ENCODE data around the gene DENND5B. TPM values are rescaled to one million over a fixed set of nuclear protein-coding genes. Genes with fewer than 3 reads are reported as not detected.
"Not testable (repeated sequence)": the region's sequence is repeated elsewhere in the genome, so short reads cannot be mapped to it uniquely, and the experiment has no call there.

The DENND5B gene
- total and polyA plus RNA-seq, 4 donors, result 3.1 to 22.5 (median 12.7) TPM

DNA sequence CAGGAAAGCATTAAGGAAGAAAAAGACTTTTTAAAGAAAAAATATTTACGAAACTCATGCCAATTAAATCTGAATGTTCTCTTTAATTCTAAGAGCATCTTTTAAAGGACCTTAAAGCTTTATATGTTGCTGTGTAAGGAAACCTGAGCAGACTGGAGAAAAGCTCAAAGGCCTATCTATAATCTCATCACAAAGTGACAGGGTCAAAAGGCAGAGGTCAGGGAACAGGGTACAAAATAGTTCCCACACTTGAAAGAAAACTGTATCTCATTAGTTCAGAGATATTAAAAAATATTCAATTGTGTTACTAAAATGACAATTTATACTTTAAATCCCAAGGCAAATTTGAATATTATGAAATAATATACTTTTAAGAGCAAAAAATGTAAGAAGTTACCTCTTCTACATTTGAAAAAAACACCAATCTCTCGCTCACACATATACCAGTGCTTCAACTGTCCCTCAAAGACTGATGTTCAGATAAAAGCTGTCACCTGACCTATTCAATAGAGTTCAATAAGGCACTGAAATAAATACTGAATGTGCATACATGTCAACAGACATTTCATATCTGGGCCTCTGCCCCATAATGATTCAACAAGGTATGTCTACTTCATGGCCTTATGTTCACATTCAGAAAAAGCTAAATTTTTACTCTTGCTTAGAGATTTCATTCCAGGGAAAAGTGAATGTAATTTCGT lies 17.9 kb downstream of the DENND5B start:
- ATAC-seq (ENCODE audit: low FRiP score), result no peak
- Histone ChIP-seq H3K4me3 (ENCODE audit: low read length in 2 of 2) (no peak overlapping the region), H3K4me1 (ENCODE audit: control insufficient read depth in 1 of 2, insufficient read depth in 2 of 2, low read length in 2 of 2) (peaks cover 0 to 6% of the 10 kb centered on the region in 2 donors), H3K36me3 (ENCODE audit: control insufficient read depth in 1 of 2, insufficient read depth in 2 of 2, low read length in 1 of 2) (no peaks in the 10 kb centered on the region), H3K27me3 (ENCODE audit: control insufficient read depth in 1 of 2, insufficient read depth in 2 of 2, low read length in 1 of 2) (no peaks in the 10 kb centered on the region), H3K27ac (ENCODE audit: low read depth in 1 of 2, low read length in 2 of 2) (no peak overlapping the region), H3K9me3 (ENCODE audit: control insufficient read depth, low read length) (no peaks in the 10 kb centered on the region)
- intact Hi-C loops (cut with DNase I), result no loop called here
- 95% methylated on average over 3 of the region's 3 CpGs for WGBS, 2 donors
- DNase-seq, result no peak

DNA sequence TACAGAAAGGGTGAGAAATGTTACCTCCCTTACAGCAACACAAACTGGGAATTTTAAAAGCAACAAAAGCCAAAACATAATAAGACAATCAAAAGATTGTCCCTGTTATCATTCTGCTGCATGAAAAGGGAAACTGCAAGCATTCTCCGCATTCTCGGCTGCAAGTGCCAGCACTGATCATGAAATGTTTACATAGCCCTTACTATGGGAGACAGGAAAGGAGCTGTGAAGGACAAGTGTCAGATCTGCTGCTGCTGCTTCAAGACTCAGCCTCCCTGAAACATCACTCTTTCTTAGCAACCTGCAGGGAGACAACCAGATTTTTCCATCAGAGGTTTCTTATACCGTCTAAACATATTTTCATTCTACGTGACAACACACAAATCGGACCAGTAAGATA lies 20.1 kb downstream of the DENND5B start:
- ATAC-seq (ENCODE audit: low FRiP score), result no peak
- H3K4me3 ChIP-seq (ENCODE audit: low read length in 2 of 2), result no peak overlapping the region
- H3K4me1 ChIP-seq (ENCODE audit: control insufficient read depth in 1 of 2, insufficient read depth in 2 of 2, low read length in 2 of 2), result peaks cover 3 to 6% of the 10 kb centered on the region in 2 donors
- no peaks in the 10 kb centered on the region for H3K27me3 ChIP-seq (ENCODE audit: control insufficient read depth in 1 of 2, insufficient read depth in 2 of 2, low read length in 1 of 2)
- H3K36me3 ChIP-seq (ENCODE audit: control insufficient read depth in 1 of 2, insufficient read depth in 2 of 2, low read length in 1 of 2), result no peaks in the 10 kb centered on the region
- DNase-seq, result no peak
- 82 to 86% methylated on average over 5 of the region's 5 CpGs for WGBS, 2 donors
- intact Hi-C loops (cut with DNase I), result no loop called here
- no peaks in the 10 kb centered on the region for H3K9me3 ChIP-seq (ENCODE audit: control insufficient read depth, low read length)
- no peak overlapping the region for H3K27ac ChIP-seq (ENCODE audit: low read depth in 1 of 2, low read length in 2 of 2)

DNA sequence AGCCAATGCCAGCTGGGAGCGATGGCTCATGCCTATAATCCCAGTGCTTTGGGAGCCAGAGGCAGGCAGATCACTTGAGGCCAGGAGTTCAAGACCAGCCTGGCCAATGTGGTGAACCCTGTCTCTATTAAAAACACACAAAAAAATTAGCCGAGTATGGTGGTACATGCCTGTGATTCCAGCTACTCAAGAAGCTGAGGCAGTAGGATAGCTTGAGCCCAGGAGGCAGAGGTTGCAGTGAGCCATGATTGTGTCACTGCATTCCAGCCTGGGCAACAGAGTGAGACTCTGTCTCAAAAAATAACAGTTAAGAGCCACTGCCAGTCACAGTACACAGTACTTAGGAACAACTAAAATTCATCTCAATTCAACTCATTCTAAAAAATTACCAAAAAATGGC lies 21.4 kb downstream of the DENND5B start:
- DNase-seq; H3K27ac ChIP-seq (ENCODE audit: low read depth in 1 of 2, low read length in 2 of 2); H3K36me3 ChIP-seq (ENCODE audit: control insufficient read depth in 1 of 2, insufficient read depth in 2 of 2, low read length in 1 of 2); ATAC-seq (ENCODE audit: low FRiP score); H3K4me3 ChIP-seq (ENCODE audit: low read length in 2 of 2); H3K9me3 ChIP-seq (ENCODE audit: control insufficient read depth, low read length); H3K4me1 ChIP-seq (ENCODE audit: control insufficient read depth in 1 of 2, insufficient read depth in 2 of 2, low read length in 2 of 2); H3K27me3 ChIP-seq (ENCODE audit: control insufficient read depth in 1 of 2, insufficient read depth in 2 of 2, low read length in 1 of 2); intact Hi-C loops (cut with DNase I): not testable (repeated sequence)
- WGBS, 2 donors, result 79% methylated on average over 2 of the region's 2 CpGs

DNA sequence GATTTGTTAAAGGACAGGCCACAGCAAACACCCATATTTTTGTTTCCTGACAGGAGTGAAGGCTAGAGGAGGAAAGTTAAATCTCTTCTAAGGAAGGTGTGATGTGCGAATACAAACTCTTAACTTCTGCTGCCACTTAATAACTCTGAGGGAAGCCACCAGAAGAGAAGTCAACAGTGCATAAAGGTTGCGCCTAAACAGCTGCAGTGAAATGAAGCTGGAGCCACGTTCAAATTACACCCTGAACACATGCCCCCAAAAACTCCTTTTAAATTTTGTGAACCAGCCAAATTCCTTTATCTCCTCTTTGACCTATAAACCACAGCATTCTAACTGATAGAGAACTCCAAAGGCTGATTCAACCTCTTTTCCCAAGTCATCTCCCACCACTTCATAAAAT lies 22.4 kb downstream of the DENND5B start:
- intact Hi-C loops (cut with DNase I), result no loop called here
- no peaks in the 10 kb centered on the region for H3K36me3 ChIP-seq (ENCODE audit: control insufficient read depth in 1 of 2, insufficient read depth in 2 of 2, low read length in 1 of 2)

DNA sequence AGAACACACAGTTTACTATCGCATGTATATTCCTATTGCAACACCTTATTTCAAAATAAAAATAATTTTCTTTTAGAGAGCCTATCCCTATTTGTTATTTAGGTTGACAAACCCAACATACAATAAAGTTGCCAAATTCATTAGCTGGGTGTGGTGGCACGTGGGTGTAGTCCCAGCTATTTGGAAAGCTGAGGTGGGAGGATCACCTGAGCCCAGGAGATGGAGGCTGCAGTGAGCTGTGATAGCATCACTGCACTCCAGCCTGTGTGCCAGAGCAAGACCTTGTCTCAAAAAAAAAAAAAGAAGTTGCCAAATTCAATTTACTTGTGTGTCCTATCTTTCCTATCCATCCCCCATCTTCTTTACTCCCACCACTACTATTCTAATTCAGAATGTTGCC lies 23.9 kb downstream of the DENND5B start:
- ATAC-seq (ENCODE audit: low FRiP score) (no peak), DNase-seq (no peak)
- Histone ChIP-seq H3K9me3 (ENCODE audit: control insufficient read depth, low read length) (no peaks in the 10 kb centered on the region), H3K36me3 (ENCODE audit: control insufficient read depth in 1 of 2, insufficient read depth in 2 of 2, low read length in 1 of 2) (no peaks in the 10 kb centered on the region), H3K4me3 (ENCODE audit: low read length in 2 of 2) (no peak overlapping the region), H3K27ac (ENCODE audit: low read depth in 1 of 2, low read length in 2 of 2) (no peak overlapping the region), H3K27me3 (ENCODE audit: control insufficient read depth in 1 of 2, insufficient read depth in 2 of 2, low read length in 1 of 2) (no peaks in the 10 kb centered on the region), H3K4me1 (ENCODE audit: control insufficient read depth in 1 of 2, insufficient read depth in 2 of 2, low read length in 2 of 2) (peaks cover 0 to 3% of the 10 kb centered on the region in 2 donors)
- WGBS, 2 donors, result 97 to 100% methylated on average over 2 of the region's 2 CpGs
- intact Hi-C loops (cut with DNase I), result no loop called here

More for the DNA sequence above, 22.4 kb downstream of the DENND5B start:
- no peaks in the 10 kb centered on the region for H3K27me3 ChIP-seq (ENCODE audit: control insufficient read depth in 1 of 2, insufficient read depth in 2 of 2, low read length in 1 of 2)
- no peak overlapping the region for H3K4me3 ChIP-seq (ENCODE audit: low read length in 2 of 2)
- ATAC-seq (ENCODE audit: low FRiP score) (no peak), DNase-seq (no peak)
- WGBS, 2 donors, result 84 to 90% methylated on average over 3 of the region's 3 CpGs
- no peak overlapping the region for H3K27ac ChIP-seq (ENCODE audit: low read depth in 1 of 2, low read length in 2 of 2)
- peaks cover 0 to 3% of the 10 kb centered on the region in 2 donors for H3K4me1 ChIP-seq (ENCODE audit: control insufficient read depth in 1 of 2, insufficient read depth in 2 of 2, low read length in 2 of 2)
- no peaks in the 10 kb centered on the region for H3K9me3 ChIP-seq (ENCODE audit: control insufficient read depth, low read length)

- Histone ChIP-seq H3K27me3 (ENCODE audit: control insufficient read depth in 1 of 2, insufficient read depth in 2 of 2, low read length in 1 of 2) (no peaks in the 10 kb centered on the region), H3K4me3 (ENCODE audit: low read length in 2 of 2) (no peak overlapping the region), H3K36me3 (ENCODE audit: control insufficient read depth in 1 of 2, insufficient read depth in 2 of 2, low read length in 1 of 2) (no peaks in the 10 kb centered on the region), H3K9me3 (ENCODE audit: control insufficient read depth, low read length) (no peaks in the 10 kb centered on the region), H3K4me1 (ENCODE audit: control insufficient read depth in 1 of 2, insufficient read depth in 2 of 2, low read length in 2 of 2) (peaks cover 0 to 3% of the 10 kb centered on the region in 2 donors), H3K27ac (ENCODE audit: low read depth in 1 of 2, low read length in 2 of 2) (no peak overlapping the region)
- DNase-seq (no peak), ATAC-seq (ENCODE audit: low FRiP score) (no peak)
- intact Hi-C loops (cut with DNase I), result no loop called here
- 94 to 95% methylated on average over 2 of the region's 2 CpGs for WGBS, 2 donors
Measured at GRCh38 chr12:31566547-31566946, 24.4 kb downstream of the DENND5B start.

GRCh38 chr12:31562594-31563328 lies 28.2 kb downstream of the DENND5B start:
- Histone ChIP-seq H3K4me3 (ENCODE audit: low read length in 2 of 2) (no peak overlapping the region), H3K27me3 (ENCODE audit: control insufficient read depth in 1 of 2, insufficient read depth in 2 of 2, low read length in 1 of 2) (no peaks in the 10 kb centered on the region), H3K4me1 (ENCODE audit: control insufficient read depth in 1 of 2, insufficient read depth in 2 of 2, low read length in 2 of 2) (peaks cover 3 to 4% of the 10 kb centered on the region in 2 donors), H3K9me3 (ENCODE audit: control insufficient read depth, low read length) (no peaks in the 10 kb centered on the region), H3K27ac (ENCODE audit: low read depth in 1 of 2, low read length in 2 of 2) (no peak overlapping the region), H3K36me3 (ENCODE audit: control insufficient read depth in 1 of 2, insufficient read depth in 2 of 2, low read length in 1 of 2) (no peaks in the 10 kb centered on the region)
- no peak for DNase-seq
- ATAC-seq (ENCODE audit: low FRiP score), result no peak
- intact Hi-C loops (cut with DNase I), result no loop called here
- 89 to 94% methylated on average over 5 of the region's 5 CpGs for WGBS, 2 donors

- Histone ChIP-seq H3K36me3 (ENCODE audit: control insufficient read depth in 1 of 2, insufficient read depth in 2 of 2, low read length in 1 of 2) (no peaks in the 10 kb centered on the region), H3K27ac (ENCODE audit: low read depth in 1 of 2, low read length in 2 of 2) (no peak overlapping the region), H3K4me1 (ENCODE audit: control insufficient read depth in 1 of 2, insufficient read depth in 2 of 2, low read length in 2 of 2) (peaks cover 3% of the 10 kb centered on the region in 2 donors), H3K4me3 (ENCODE audit: low read length in 2 of 2) (no peak overlapping the region), H3K27me3 (ENCODE audit: control insufficient read depth in 1 of 2, insufficient read depth in 2 of 2, low read length in 1 of 2) (no peaks in the 10 kb centered on the region), H3K9me3 (ENCODE audit: control insufficient read depth, low read length) (no peaks in the 10 kb centered on the region)
- intact Hi-C loops (cut with DNase I), result no loop called here
- no peak for DNase-seq
- WGBS, 2 donors, result 89 to 91% methylated on average over 2 of the region's 2 CpGs
- ATAC-seq (ENCODE audit: low FRiP score), result no peak
Measured at GRCh38 chr12:31560516-31560915, 30.4 kb downstream of the DENND5B start.

DNA sequence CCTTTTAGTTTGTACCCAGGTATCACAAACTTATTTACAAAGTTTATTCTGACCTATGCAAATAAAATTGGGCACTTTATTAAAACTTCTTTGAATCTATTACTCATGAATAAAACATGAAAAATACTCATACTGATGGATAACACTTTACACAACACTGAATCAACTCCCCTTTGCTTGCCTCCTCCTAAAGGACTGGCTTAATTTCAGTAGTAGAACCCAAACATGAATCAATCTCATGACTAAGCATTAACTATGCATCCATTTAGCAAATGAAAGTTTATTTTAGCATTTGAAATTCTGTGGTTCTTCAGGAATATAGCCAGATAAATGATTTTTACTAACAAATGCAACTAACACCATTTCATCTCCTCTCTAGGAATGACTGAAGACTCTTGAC lies 32.4 kb downstream of the DENND5B start:
- Histone ChIP-seq H3K4me3 (ENCODE audit: low read length in 2 of 2) (no peak overlapping the region), H3K4me1 (ENCODE audit: control insufficient read depth in 1 of 2, insufficient read depth in 2 of 2, low read length in 2 of 2) (peaks cover 3% of the 10 kb centered on the region in 2 donors), H3K36me3 (ENCODE audit: control insufficient read depth in 1 of 2, insufficient read depth in 2 of 2, low read length in 1 of 2) (no peaks in the 10 kb centered on the region), H3K27ac (ENCODE audit: low read depth in 1 of 2, low read length in 2 of 2) (no peak overlapping the region), H3K27me3 (ENCODE audit: control insufficient read depth in 1 of 2, insufficient read depth in 2 of 2, low read length in 1 of 2) (no peaks in the 10 kb centered on the region), H3K9me3 (ENCODE audit: control insufficient read depth, low read length) (no peaks in the 10 kb centered on the region)
- intact Hi-C loops (cut with DNase I), result no loop called here
- DNase-seq (no peak), ATAC-seq (ENCODE audit: low FRiP score) (no peak)

Measured in aorta (tissue), 5 donors.